ENCODE measurements around the gene ALK.

Gene ALK

GRCh38 chr2:29233428-29233827, 688.0 kb downstream of the ALK start:
- H3K36me3 ChIP-seq (ENCODE audit: insufficient read depth, low read length) = no peaks in the 10 kb centered on the region
- TF ChIP-seq POLR2AphosphoS5 (IDR thresholded peaks at IDR 0.05; ENCODE audit: borderline replicate concordance, low read depth, low read length) = no peak
- TF ChIP-seq FOXP2 (optimal IDR thresholded peaks at IDR 0.05; ENCODE audit: control extremely low read depth, extremely low read length, insufficient read depth) = no peak
- no peak for TF ChIP-seq EZH2 (IDR thresholded peaks at IDR 0.05)
- H3K9me3 ChIP-seq (ENCODE audit: low read depth, low read length) = no peaks in the 10 kb centered on the region
- H3K9ac ChIP-seq (ENCODE audit: insufficient read length) = no peak overlapping the region
- DNase-seq (ENCODE audit: low read depth, low spot score) = no peak
- H3K4me3 ChIP-seq = no peak overlapping the region
- H3K27ac ChIP-seq = no peak overlapping the region

- TF ChIP-seq FOXP2 (optimal IDR thresholded peaks at IDR 0.05; ENCODE audit: control extremely low read depth, extremely low read length, insufficient read depth) (no peak), POLR2AphosphoS5 (IDR thresholded peaks at IDR 0.05; ENCODE audit: borderline replicate concordance, low read depth, low read length) (no peak), EZH2 (IDR thresholded peaks at IDR 0.05) (no peak)
- Histone ChIP-seq H3K4me3 (no peak overlapping the region), H3K9ac (ENCODE audit: insufficient read length) (no peak overlapping the region), H3K9me3 (ENCODE audit: low read depth, low read length) (no peaks in the 10 kb centered on the region), H3K27ac (no peak overlapping the region), H3K36me3 (ENCODE audit: insufficient read depth, low read length) (no peaks in the 10 kb centered on the region)
- DNase-seq (ENCODE audit: low read depth, low spot score) = no peak
Measured at GRCh38 chr2:29232041-29232440, 689.3 kb downstream of the ALK start.

DNA sequence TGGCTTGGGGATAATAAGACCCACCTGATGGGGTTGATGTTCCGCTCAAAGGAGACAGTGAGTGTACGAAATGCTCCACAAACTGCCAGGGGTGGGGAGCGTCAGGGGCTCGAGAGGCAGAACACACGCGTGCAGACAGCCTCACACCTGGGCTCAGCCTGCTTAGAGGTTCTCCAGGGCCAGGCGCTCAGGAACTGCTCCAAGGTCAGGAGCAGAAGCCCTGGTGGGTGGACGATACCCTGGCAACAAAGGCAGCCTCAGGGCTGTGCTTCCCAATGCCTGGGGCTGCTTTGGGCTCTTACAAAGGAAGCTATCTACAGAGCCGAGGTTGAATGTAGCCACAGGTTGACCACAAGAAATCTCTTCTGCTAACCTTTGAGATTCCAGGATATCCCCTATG, 691.7 kb downstream of the ALK start:
- Histone ChIP-seq H3K9ac (ENCODE audit: insufficient read length) (no peak overlapping the region), H3K27ac (no peak overlapping the region), H3K9me3 (ENCODE audit: low read depth, low read length) (no peaks in the 10 kb centered on the region), H3K36me3 (ENCODE audit: insufficient read depth, low read length) (no peaks in the 10 kb centered on the region), H3K4me3 (no peak overlapping the region)
- no peak for DNase-seq (ENCODE audit: low read depth, low spot score)
- no peak for TF ChIP-seq EZH2 (IDR thresholded peaks at IDR 0.05)
- TF ChIP-seq POLR2AphosphoS5 (IDR thresholded peaks at IDR 0.05; ENCODE audit: borderline replicate concordance, low read depth, low read length) = no peak
- TF ChIP-seq FOXP2 (optimal IDR thresholded peaks at IDR 0.05; ENCODE audit: control extremely low read depth, extremely low read length, insufficient read depth) = no peak

DNA sequence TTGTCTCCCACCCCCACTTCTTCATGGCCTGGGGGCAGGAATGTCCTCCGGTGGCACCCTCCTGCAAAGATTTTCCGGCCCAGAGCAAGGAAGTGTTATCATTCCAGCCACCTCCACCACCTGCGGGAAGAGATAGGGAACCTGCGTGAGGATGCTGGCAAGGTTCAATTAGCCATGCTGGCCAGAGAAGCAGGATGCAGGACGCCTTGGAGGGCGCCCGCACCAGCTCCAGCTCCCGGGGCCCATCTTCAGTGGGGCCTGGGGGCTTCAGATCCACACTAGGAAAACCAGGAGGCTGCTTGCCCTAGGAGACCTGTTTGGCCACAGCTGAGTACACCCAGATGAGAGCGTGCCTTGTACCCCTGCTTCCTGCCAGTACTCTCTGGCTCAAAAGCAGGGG, 692.4 kb downstream of the ALK start:
- H3K36me3 ChIP-seq (ENCODE audit: insufficient read depth, low read length) = no peaks in the 10 kb centered on the region
- no peak overlapping the region for H3K9ac ChIP-seq (ENCODE audit: insufficient read length)
- no peak for TF ChIP-seq FOXP2 (optimal IDR thresholded peaks at IDR 0.05; ENCODE audit: control extremely low read depth, extremely low read length, insufficient read depth)
- no peak for TF ChIP-seq EZH2 (IDR thresholded peaks at IDR 0.05)
- no peak for TF ChIP-seq POLR2AphosphoS5 (IDR thresholded peaks at IDR 0.05; ENCODE audit: borderline replicate concordance, low read depth, low read length)
- no peak overlapping the region for H3K4me3 ChIP-seq
- H3K9me3 ChIP-seq (ENCODE audit: low read depth, low read length) = no peaks in the 10 kb centered on the region
- no peak overlapping the region for H3K27ac ChIP-seq
- DNase-seq (ENCODE audit: low read depth, low spot score) = no peak

DNA sequence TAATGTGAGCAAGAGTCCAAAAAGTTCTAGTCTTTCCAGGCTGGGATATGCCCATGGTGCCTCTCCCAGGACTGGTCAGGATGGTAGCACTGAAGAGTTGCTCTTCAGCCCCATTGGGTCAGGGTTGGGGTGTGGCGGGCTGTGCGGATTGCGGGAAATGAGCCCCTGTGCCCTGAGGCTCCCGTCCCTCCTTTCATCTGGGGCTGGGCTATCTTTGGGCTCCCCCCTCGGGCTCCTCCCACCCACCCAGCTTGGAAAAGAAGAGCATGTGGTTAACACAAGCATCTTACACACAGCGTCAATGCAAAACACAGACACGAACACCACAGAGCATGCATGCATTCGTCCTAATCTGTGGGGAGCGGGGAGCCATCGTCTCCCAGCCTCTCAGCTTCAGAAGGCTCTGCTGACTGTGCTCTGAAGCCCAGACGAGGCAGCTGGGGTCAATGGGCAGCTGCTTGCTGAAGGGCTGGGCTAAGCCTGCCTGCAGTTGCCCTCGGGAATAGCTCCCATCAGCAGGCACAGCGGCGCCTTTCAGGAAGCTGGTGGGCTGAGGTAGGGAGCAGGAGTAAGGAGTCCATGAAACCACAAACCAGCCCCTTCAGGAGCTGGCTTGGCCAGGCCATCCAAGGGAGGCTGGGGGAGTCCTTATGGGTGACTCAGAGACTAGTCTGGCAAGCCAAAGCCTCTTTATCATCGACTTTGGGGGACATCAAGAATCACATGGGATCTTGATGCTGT, 693.3 kb downstream of the ALK start:
- Histone ChIP-seq H3K9ac (ENCODE audit: insufficient read length) (no peak overlapping the region), H3K36me3 (ENCODE audit: insufficient read depth, low read length) (no peaks in the 10 kb centered on the region), H3K27ac (peak overlapping the region; percentile 46; the same call in 1 of the 2 replicates), H3K9me3 (ENCODE audit: low read depth, low read length) (no peaks in the 10 kb centered on the region), H3K4me3 (0 out of 2 replicates have a peak overlapping the region, but pooled peaks have one; percentile 38)
- TF ChIP-seq POLR2AphosphoS5 (IDR thresholded peaks at IDR 0.05; ENCODE audit: borderline replicate concordance, low read depth, low read length) (peak; percentile 25; the same call in 1 of the 2 replicates), EZH2 (IDR thresholded peaks at IDR 0.05) (no peak)
- DNase-seq (ENCODE audit: low read depth, low spot score) = no peak

DNA sequence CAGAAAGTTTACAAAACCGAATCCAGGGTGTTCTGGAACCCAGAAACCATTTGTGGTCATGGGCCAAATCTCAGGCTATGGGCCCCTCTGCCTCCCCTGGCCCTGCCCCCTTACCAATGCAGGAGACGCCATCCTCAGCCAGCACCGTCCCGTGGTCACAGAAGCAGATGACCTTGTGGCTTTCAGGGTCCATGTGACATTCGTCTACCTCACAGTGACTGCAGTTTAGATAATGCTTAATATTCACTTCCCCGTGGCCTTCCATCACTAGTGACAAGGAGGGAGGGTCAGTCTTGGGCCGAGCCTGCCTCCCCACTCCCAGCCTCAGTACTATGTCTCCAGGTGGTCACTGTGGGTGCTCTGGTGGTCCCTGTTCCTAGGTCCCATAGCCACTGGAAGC, 694.6 kb downstream of the ALK start:
- TF ChIP-seq EZH2 (IDR thresholded peaks at IDR 0.05) = no peak
- no peak for TF ChIP-seq FOXP2 (optimal IDR thresholded peaks at IDR 0.05; ENCODE audit: control extremely low read depth, extremely low read length, insufficient read depth)
- TF ChIP-seq POLR2AphosphoS5 (IDR thresholded peaks at IDR 0.05; ENCODE audit: borderline replicate concordance, low read depth, low read length) = no peak
- H3K36me3 ChIP-seq (ENCODE audit: insufficient read depth, low read length) = peaks cover 7% of the 10 kb centered on the region; the same call in 1 of the 2 replicates
- DNase-seq (ENCODE audit: low read depth, low spot score) = no peak
- H3K27ac ChIP-seq = no peak overlapping the region
- no peak overlapping the region for H3K9ac ChIP-seq (ENCODE audit: insufficient read length)
- H3K4me3 ChIP-seq = no peak overlapping the region
- no peaks in the 10 kb centered on the region for H3K9me3 ChIP-seq (ENCODE audit: low read depth, low read length)

DNA sequence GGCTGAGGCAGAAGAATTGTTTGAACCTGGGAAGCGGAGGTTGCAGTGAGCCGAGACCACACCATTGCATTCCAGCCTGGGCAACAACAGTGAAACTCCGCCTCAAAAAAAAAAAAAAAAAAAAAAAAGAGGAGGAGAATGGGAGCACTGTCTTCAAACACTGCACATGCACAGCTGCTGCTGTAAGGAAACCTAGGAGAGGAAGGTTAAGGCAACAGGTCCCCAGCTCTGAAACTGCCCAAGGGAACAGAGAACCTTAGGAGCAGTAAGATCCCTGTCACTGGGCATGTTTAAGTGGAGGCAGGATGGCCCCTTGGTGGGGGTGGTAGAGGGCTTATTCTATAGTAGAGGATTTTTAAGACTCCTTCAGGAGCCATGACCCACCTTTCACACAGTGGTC, 695.0 kb downstream of the ALK start:
- no peak for DNase-seq (ENCODE audit: low read depth, low spot score)
- H3K36me3 ChIP-seq (ENCODE audit: insufficient read depth, low read length) = peaks cover 11% of the 10 kb centered on the region; the same call in 1 of the 2 replicates
- H3K9me3 ChIP-seq (ENCODE audit: low read depth, low read length) = no peaks in the 10 kb centered on the region
- H3K9ac ChIP-seq (ENCODE audit: insufficient read length) = no peak overlapping the region
- TF ChIP-seq FOXP2 (optimal IDR thresholded peaks at IDR 0.05; ENCODE audit: control extremely low read depth, extremely low read length, insufficient read depth) = no peak
- TF ChIP-seq POLR2AphosphoS5 (IDR thresholded peaks at IDR 0.05; ENCODE audit: borderline replicate concordance, low read depth, low read length) = no peak
- TF ChIP-seq EZH2 (IDR thresholded peaks at IDR 0.05) = no peak
- no peak overlapping the region for H3K4me3 ChIP-seq
- no peak overlapping the region for H3K27ac ChIP-seq

DNA sequence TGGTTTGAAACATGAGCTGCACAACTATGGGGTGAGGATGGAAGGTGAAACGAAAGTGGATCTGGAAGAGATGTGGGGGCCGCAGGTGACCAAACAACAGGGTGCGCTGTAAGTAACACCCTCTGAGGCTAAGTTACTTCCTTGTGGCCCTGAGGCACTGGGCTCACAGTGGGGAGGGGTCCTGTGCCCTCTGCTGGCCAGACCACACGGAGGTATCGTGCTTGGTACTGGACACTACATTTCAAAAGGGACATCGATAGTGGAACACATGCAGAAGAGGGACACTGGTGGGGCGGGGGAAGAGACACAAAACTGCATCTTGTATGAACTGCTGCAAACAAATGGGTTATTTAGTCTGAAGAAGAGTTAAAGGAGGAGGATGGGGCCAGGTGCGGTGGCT, 695.6 kb downstream of the ALK start:
- TF ChIP-seq EZH2 (IDR thresholded peaks at IDR 0.05) (no peak), POLR2AphosphoS5 (IDR thresholded peaks at IDR 0.05; ENCODE audit: borderline replicate concordance, low read depth, low read length) (no peak), FOXP2 (optimal IDR thresholded peaks at IDR 0.05; ENCODE audit: control extremely low read depth, extremely low read length, insufficient read depth) (no peak)
- no peak overlapping the region for H3K4me3 ChIP-seq

More for the DNA sequence above, 695.6 kb downstream of the ALK start:
- Histone ChIP-seq H3K9me3 (ENCODE audit: low read depth, low read length) (no peaks in the 10 kb centered on the region), H3K9ac (ENCODE audit: insufficient read length) (no peak overlapping the region), H3K27ac (no peak overlapping the region), H3K36me3 (ENCODE audit: insufficient read depth, low read length) (peaks cover 12% of the 10 kb centered on the region; the same call in 1 of the 2 replicates)
- DNase-seq (ENCODE audit: low read depth, low spot score) = no peak
